ENCODE data around the gene ASB3.

DNA sequence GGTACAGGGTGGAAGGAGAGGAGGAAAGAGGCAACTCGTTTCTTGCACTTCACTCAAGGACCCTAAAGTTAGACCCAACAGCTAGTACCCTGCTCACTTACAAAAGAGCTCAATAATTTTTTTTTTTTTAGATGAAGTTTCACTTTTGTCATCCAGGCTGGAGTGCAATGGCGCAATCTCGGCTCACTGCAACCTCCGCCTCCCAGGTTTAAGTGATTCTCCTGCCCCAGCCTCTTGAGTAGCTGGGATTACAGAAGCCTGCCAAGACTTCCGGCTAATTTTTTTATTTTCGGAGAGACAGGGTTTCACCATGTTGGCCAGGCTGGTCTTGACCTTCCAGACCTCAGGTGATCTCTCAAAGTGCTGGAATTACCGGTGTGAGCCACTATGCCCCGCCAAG lies 4.1 kb downstream of the ASB3 start:
- TF ChIP-seq, protein P1, sequence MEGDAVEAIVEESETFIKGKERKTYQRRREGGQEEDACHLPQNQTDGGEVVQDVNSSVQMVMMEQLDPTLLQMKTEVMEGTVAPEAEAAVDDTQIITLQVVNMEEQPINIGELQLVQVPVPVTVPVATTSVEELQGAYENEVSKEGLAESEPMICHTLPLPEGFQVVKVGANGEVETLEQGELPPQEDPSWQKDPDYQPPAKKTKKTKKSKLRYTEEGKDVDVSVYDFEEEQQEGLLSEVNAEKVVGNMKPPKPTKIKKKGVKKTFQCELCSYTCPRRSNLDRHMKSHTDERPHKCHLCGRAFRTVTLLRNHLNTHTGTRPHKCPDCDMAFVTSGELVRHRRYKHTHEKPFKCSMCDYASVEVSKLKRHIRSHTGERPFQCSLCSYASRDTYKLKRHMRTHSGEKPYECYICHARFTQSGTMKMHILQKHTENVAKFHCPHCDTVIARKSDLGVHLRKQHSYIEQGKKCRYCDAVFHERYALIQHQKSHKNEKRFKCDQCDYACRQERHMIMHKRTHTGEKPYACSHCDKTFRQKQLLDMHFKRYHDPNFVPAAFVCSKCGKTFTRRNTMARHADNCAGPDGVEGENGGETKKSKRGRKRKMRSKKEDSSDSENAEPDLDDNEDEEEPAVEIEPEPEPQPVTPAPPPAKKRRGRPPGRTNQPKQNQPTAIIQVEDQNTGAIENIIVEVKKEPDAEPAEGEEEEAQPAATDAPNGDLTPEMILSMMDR (IDR thresholded peaks at IDR 0.05; ENCODE audit: poor library complexity, severe bottlenecking) = no peak
- TF ChIP-seq EP300 (conservative IDR thresholded peaks at IDR 0.05; ENCODE audit: poor library complexity, severe bottlenecking) (no peak), POLR2AphosphoS5 (IDR thresholded peaks at IDR 0.05) (no peak)

Measured in neural cell (in vitro differentiated cells).